Prostate gland (tissue), 2 donors: ENCODE data around the gene CERS6. TPM values are rescaled to one million over a fixed set of nuclear protein-coding genes. Genes with fewer than 3 reads are reported as not detected.

Experiments used
- DNase-seq: peaks from one replicate; pipeline ENCODE4 v3.0.0-alpha.2; 2019; ENCODE audit warnings: low spot score
- H3K27ac ChIP-seq, 2 donors: fragments of 200-600 bp; sonication (generic); 2 replicates each; pipeline ENCODE4 v1.5.1; 2017 to 2019
- H3K27me3 ChIP-seq: fragments of 200-600 bp; sonication (generic); replicated peaks from 2 replicates; pipeline ENCODE4 v1.5.1; 2019; ENCODE audit not compliant: insufficient read depth
- H3K36me3 ChIP-seq, 2 donors: fragments of 200-600 bp; sonication (generic); 1 replicate in 1 of 2; 2 replicates in 1 of 2; pipeline versions ENCODE4 v1.5.1 to v1.8.1; 2017 to 2019
- H3K4me1 ChIP-seq: fragments of 200-600 bp; sonication (generic); replicated peaks from 2 replicates; pipeline ENCODE4 v1.5.1; 2019
- H3K4me3 ChIP-seq, 2 donors: fragments of 200-600 bp; sonication (generic); 2 replicates each; pipeline ENCODE4 v1.5.1; 2017 to 2019
- H3K9me3 ChIP-seq: fragments of 200-600 bp; sonication (generic); 2 replicates; pipeline ENCODE4 v1.5.1; 2017
- CTCF ChIP-seq, 4 experiments: fragments of 200-600 bp in 2 of 4; fragments of 450-650 bp in 2 of 4; sonication (generic) in 2 of 4; IDR thresholded peaks; 1 replicate in 3 of 4; 2 replicates in 1 of 4; pipeline ENCODE4 v1.5.1; 2016 to 2019; ENCODE audit warnings: antibody characterized with exemption in 4 of 4, mild to moderate bottlenecking in 2 of 4, moderate library complexity in 2 of 4
- POLR2A ChIP-seq: fragments of 450-650 bp; IDR thresholded peaks from one replicate; pipeline ENCODE4 v1.6.1; 2016; ENCODE audit warnings: antibody characterized with exemption, mild to moderate bottlenecking
- POLR2AphosphoS5 ChIP-seq: sonication (generic); formaldehyde crosslinking; IDR thresholded peaks from one replicate; pipeline ENCODE4 v1.6.1; 2017; ENCODE audit warnings: antibody characterized with exemption
- WGBS: methylation state at CpG from one replicate; pipeline ENCODE4 v1.1.5; 2018; 5-methylcytosine and 5-hydroxymethylcytosine counted together
- intact Hi-C: fragments of 100-400 bp; cut with DNase I; formaldehyde crosslinking; loops from one replicate; pipeline ENCODE4 v1.14.2; 2022
- total RNA-seq, 2 donors: library from RNA; depleted of rRNA; stranded (reverse); fragments of >200 nt; gene quantifications; one replicate each; pipeline ENCODE4 v1.1.0, GENCODE V29; 2016

The CERS6 gene
- total RNA-seq, 2 donors from 2014 or later = 30.1 to 67.8 TPM

GRCh38 chr2:168782271-168782670, 326.2 kb downstream of the CERS6 start:
- TF ChIP-seq POLR2A = no peak
- no peak for TF ChIP-seq CTCF (IDR thresholded peaks at IDR 0.05)
- Histone ChIP-seq H3K27me3 (no peaks in the 10 kb centered on the region), H3K4me3 (no peak overlapping the region), H3K36me3 (no peaks in the 10 kb centered on the region), H3K4me1 (no peaks in the 10 kb centered on the region), H3K27ac (no peak overlapping the region), H3K9me3 (no peaks in the 10 kb centered on the region)
- DNase-seq = no peak
- 96% methylated on average over 4 of the region's 4 CpGs for WGBS
- intact Hi-C loops = no loop called here

GRCh38 chr2:168784993-168785392, 328.9 kb downstream of the CERS6 start:
- Histone ChIP-seq H3K4me1 (no peaks in the 10 kb centered on the region), H3K36me3 (no peaks in the 10 kb centered on the region), H3K9me3 (no peaks in the 10 kb centered on the region), H3K4me3 (no peak overlapping the region), H3K27ac (no peak overlapping the region), H3K27me3 (no peaks in the 10 kb centered on the region)
- intact Hi-C loops = no loop called here
- TF ChIP-seq POLR2A (no peak), CTCF (IDR thresholded peaks at IDR 0.05) (no peak), POLR2AphosphoS5 (no peak)
- DNase-seq = no peak
- 93% methylated on average over 3 of the region's 3 CpGs for WGBS

- no peak for DNase-seq
- Histone ChIP-seq H3K27ac (no peak overlapping the region), H3K4me1 (no peaks in the 10 kb centered on the region), H3K9me3 (no peaks in the 10 kb centered on the region), H3K4me3 (no peak overlapping the region), H3K36me3 (no peaks in the 10 kb centered on the region), H3K27me3 (no peaks in the 10 kb centered on the region)
- TF ChIP-seq CTCF (IDR thresholded peaks at IDR 0.05) (no peak), POLR2A (no peak), POLR2AphosphoS5 (no peak)
- intact Hi-C loops = no loop called here
- 90% methylated on average over 3 of the region's 3 CpGs for whole genome bisulfite sequencing
Observed at GRCh38 chr2:168787098-168787781, 331.2 kb downstream of the CERS6 start.

GRCh38 chr2:168787782-168788376, 331.8 kb downstream of the CERS6 start:
- no peaks in the 10 kb centered on the region for H3K36me3 ChIP-seq
- 97% methylated on average over 1 of the region's 1 CpG for WGBS
- no peak overlapping the region for H3K4me3 ChIP-seq
- TF ChIP-seq CTCF (IDR thresholded peaks at IDR 0.05) (no peak), POLR2AphosphoS5 (no peak), POLR2A (no peak)
- H3K27ac ChIP-seq = no peak overlapping the region
- intact Hi-C loops = no loop called here
- DNase-seq = no peak
- no peaks in the 10 kb centered on the region for H3K4me1 ChIP-seq
- H3K27me3 ChIP-seq = no peaks in the 10 kb centered on the region
- no peaks in the 10 kb centered on the region for H3K9me3 ChIP-seq

GRCh38 chr2:168789776-168790175, 333.7 kb downstream of the CERS6 start:
- WGBS = 53% methylated on average over 7 of the region's 7 CpGs
- Histone ChIP-seq H3K27me3 (no peaks in the 10 kb centered on the region), H3K27ac (no peak overlapping the region), H3K4me1 (no peaks in the 10 kb centered on the region), H3K36me3 (no peaks in the 10 kb centered on the region), H3K4me3 (no peak overlapping the region), H3K9me3 (no peaks in the 10 kb centered on the region)
- no peak for DNase-seq
- intact Hi-C loops = no loop called here
- no peak for TF ChIP-seq POLR2AphosphoS5
- TF ChIP-seq POLR2A = no peak
- no peak for TF ChIP-seq CTCF (IDR thresholded peaks at IDR 0.05)
